IMR-90 (cell line): ENCODE data around the gene ADGRV1.

ENCODE experiments used
- BHLHE40 ChIP-seq: fragments of 150-350 bp; IDR thresholded peaks from 2 replicates; pipeline ENCODE4 v1.6.1; 2016; ENCODE audit warnings: mild to moderate bottlenecking, low read depth, low read length
- CEBPB ChIP-seq: IDR thresholded peaks from 2 replicates; pipeline ENCODE4 v1.6.1; 2012; ENCODE audit warnings: low read depth, low read length, improper control_type of control experiment
- CHD1 ChIP-seq: IDR thresholded peaks from 2 replicates; pipeline ENCODE4 v1.6.1; 2012; ENCODE audit warnings: low read depth, low read length, improper control_type of control experiment
- CTCF ChIP-seq: conservative IDR thresholded peaks from 2 replicates; pipeline ENCODE4 v1.5.1; 2012; ENCODE audit warnings: mild to moderate bottlenecking, low read depth, low read length, improper control_type of control experiment
- FOS ChIP-seq: fragments of 150-350 bp; IDR thresholded peaks from 2 replicates; pipeline ENCODE4 v1.6.1; 2016; ENCODE audit warnings: low read depth, low read length
- MAFK ChIP-seq: IDR thresholded peaks from 2 replicates; pipeline ENCODE4 v1.6.1; 2012; ENCODE audit warnings: low read depth, low read length, improper control_type of control experiment
- MAZ ChIP-seq: IDR thresholded peaks from 2 replicates; pipeline ENCODE4 v1.6.1; 2012; ENCODE audit warnings: low read depth, mild to moderate bottlenecking, low read length, improper control_type of control experiment, moderate library complexity, borderline replicate concordance
- MXI1 ChIP-seq: IDR thresholded peaks from 2 replicates; pipeline ENCODE4 v1.6.1; 2012; ENCODE audit warnings: low read depth, mild to moderate bottlenecking, low read length, moderate library complexity, borderline replicate concordance
- POLR2A ChIP-seq: IDR thresholded peaks from 2 replicates; pipeline ENCODE4 v1.6.1; 2012; ENCODE audit warnings: mild to moderate bottlenecking, low read depth, low read length
- RAD21 ChIP-seq: IDR thresholded peaks from 2 replicates; pipeline ENCODE4 v1.6.1; 2012; ENCODE audit warnings: low read length, improper control_type of control experiment
- RCOR1 ChIP-seq: IDR thresholded peaks from 2 replicates; pipeline ENCODE4 v1.6.1; 2012; ENCODE audit warnings: mild to moderate bottlenecking, low read length, improper control_type of control experiment; ENCODE audit not compliant: insufficient replicate concordance
- RFX5 ChIP-seq: IDR thresholded peaks from 2 replicates; pipeline ENCODE4 v1.8.0; 2012; ENCODE audit warnings: low read depth, mild to moderate bottlenecking, low read length, moderate library complexity
- SMC3 ChIP-seq: fragments of 150-350 bp; IDR thresholded peaks from 2 replicates; pipeline ENCODE4 v1.6.1; 2016; ENCODE audit warnings: low read depth, mild to moderate bottlenecking, antibody characterized with exemption, low read length, moderate library complexity
- USF2 ChIP-seq: fragments of 150-350 bp; IDR thresholded peaks from 2 replicates; pipeline ENCODE4 v1.6.1; 2017; ENCODE audit warnings: mild to moderate bottlenecking, antibody characterized with exemption, low read length, low read depth

- TF ChIP-seq RCOR1 (no peak), POLR2A (no peak), RFX5 (no peak), CTCF (no peak), CEBPB (0 out of 2 replicates have a peak, but pooled peaks have one; percentile 8), MAZ (no peak), BHLHE40 (no peak), MXI1 (no peak), MAFK (no peak), CHD1 (no peak), USF2 (no peak), RAD21 (no peak), SMC3 (no peak), FOS (no peak)
Observed at GRCh38 chr5:91146905-91147600, 588.5 kb downstream of the ADGRV1 start.
